ENCODE measurements around the gene INO80E.
"Not testable (repeated sequence)": the region's sequence is repeated elsewhere in the genome, so short reads cannot be mapped to it uniquely, and the experiment has no call there.

INO80E gene

GRCh38 chr16:30040221-30040620 lies 44.2 kb downstream of the INO80E start:
- TF ChIP-seq CTCF (conservative IDR thresholded peaks at IDR 0.05; ENCODE audit: low read depth, low read length): no peak
- H3K4me3 ChIP-seq (ENCODE audit: low read length): no peak overlapping the region
- DNase-seq (ENCODE audit: low read depth): no peak

GRCh38 chr16:30040690-30041089 lies 44.6 kb downstream of the INO80E start:
- DNase-seq (ENCODE audit: low read depth); H3K4me3 ChIP-seq (ENCODE audit: low read length): not testable (repeated sequence)

DNA sequence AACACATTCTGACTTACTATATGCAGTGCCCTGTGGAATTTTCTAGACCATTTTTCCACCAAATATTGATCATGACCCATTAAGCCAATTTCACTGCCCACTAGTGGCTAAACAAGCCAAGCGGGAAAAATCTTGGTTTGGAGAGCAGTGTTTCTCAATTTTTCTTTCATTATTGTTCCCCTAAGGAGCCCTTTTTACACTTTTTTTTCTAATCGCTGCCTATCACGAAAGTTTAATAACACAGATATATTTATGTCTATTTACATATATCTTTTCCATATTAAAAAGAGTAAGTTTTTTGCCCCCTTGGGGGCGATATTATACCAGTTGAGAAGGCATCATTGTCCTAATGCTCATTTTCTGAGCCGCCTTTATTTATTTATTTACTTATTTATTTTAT lies 45.8 kb downstream of the INO80E start:
- H3K4me3 ChIP-seq (ENCODE audit: low read length): no peak overlapping the region
- TF ChIP-seq CTCF (conservative IDR thresholded peaks at IDR 0.05; ENCODE audit: low read depth, low read length): peak; percentile 33
- no peak for DNase-seq (ENCODE audit: low read depth)

- no peak overlapping the region for H3K4me3 ChIP-seq (ENCODE audit: low read length)
- no peak for DNase-seq (ENCODE audit: low read depth)
- no peak for TF ChIP-seq CTCF (conservative IDR thresholded peaks at IDR 0.05; ENCODE audit: low read depth, low read length)
These were observed 50.1 kb downstream of the INO80E start for GRCh38 chr16:30046178-30046577.

GRCh38 chr16:30046588-30046987 lies 50.5 kb downstream of the INO80E start:
- DNase-seq (ENCODE audit: low read depth): no peak
- TF ChIP-seq CTCF (conservative IDR thresholded peaks at IDR 0.05; ENCODE audit: low read depth, low read length): no peak
- no peak overlapping the region for H3K4me3 ChIP-seq (ENCODE audit: low read length)

DNA sequence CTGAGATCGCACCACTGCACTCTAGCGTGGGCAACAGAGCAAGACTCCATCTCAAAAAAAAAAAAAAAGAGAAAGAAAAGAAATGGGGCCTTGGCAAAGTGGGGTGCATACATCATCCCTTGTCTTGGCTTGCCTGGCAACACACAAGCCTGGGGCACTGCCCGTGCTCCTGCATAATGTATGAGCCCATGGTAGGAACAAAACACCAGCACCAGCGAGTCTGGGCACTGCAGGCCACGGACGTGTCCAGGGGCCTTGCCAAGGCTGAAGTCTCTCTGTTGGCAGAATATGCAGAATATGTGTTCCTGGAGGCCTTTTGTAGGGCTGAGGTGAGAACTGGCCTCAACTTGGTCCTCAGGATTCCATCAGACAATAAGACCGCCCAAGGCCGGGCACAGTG lies 53.8 kb downstream of the INO80E start:
- TF ChIP-seq CTCF (conservative IDR thresholded peaks at IDR 0.05; ENCODE audit: low read depth, low read length): no peak
- no peak overlapping the region for H3K4me3 ChIP-seq (ENCODE audit: low read length)
- no peak for DNase-seq (ENCODE audit: low read depth)

DNA sequence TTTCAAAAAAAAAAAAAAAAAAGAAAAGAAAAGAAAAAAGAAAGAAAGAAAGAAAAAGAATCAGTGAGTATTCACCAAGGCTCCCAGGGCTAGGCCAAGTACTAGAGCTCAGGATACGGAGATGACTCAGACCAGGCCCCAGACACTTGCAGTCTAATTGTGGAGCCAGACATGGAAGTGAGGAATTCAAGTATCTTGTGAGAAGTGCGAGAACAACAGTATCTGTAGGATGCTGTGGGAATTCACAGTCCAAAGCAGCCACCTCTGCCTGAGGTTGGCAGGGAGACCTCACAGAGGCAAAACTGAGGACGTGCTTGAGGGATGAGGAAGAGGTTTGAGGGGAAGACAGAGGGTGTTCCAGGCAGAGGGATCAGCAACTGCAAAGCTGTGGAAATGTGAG lies 55.5 kb downstream of the INO80E start:
- DNase-seq (ENCODE audit: low read depth): no peak
- no peak overlapping the region for H3K4me3 ChIP-seq (ENCODE audit: low read length)
- TF ChIP-seq CTCF (conservative IDR thresholded peaks at IDR 0.05; ENCODE audit: low read depth, low read length): no peak
